HEK293 (cell line): ENCODE measurements around the gene ARHGEF2.

ENCODE experiments used
- EGR2 ChIP-seq: fragments of 450-650 bp; formaldehyde crosslinking; IDR thresholded peaks from 2 replicates; pipeline ENCODE4 v1.5.1; 2016; ENCODE audit warnings: low read depth, missing biosample characterization, missing genetic modification characterization
- IKZF3 ChIP-seq: fragments of 450-650 bp; IDR thresholded peaks from 2 replicates; pipeline ENCODE4 v1.5.0; 2018; ENCODE audit warnings: missing biosample characterization, mild to moderate bottlenecking, missing genetic modification characterization, moderate library complexity
- KLF7 ChIP-seq: fragments of 450-650 bp; formaldehyde crosslinking; IDR thresholded peaks from 2 replicates; pipeline ENCODE4 v1.5.1; 2016; ENCODE audit warnings: missing biosample characterization, missing genetic modification characterization, borderline replicate concordance
- MEIS1 ChIP-seq: sonication (generic); formaldehyde crosslinking; IDR thresholded peaks from 2 replicates; pipeline ENCODE4 v1.8.1; 2022; ENCODE audit warnings: missing genetic modification reagents, mild to moderate bottlenecking, borderline replicate concordance
- MYNN ChIP-seq: fragments of 450-650 bp; formaldehyde crosslinking; IDR thresholded peaks from 2 replicates; pipeline ENCODE4 v1.5.1; 2016; ENCODE audit warnings: missing biosample characterization, missing genetic modification characterization, borderline replicate concordance
- PRDM1 ChIP-seq: fragments of 450-650 bp; formaldehyde crosslinking; IDR thresholded peaks from 2 replicates; pipeline ENCODE4; 2016; ENCODE audit warnings: missing biosample characterization, missing genetic modification characterization
- SCRT2 ChIP-seq: fragments of 450-650 bp; formaldehyde crosslinking; IDR thresholded peaks from 2 replicates; pipeline ENCODE4 v1.5.1; 2016; ENCODE audit warnings: missing biosample characterization, missing genetic modification characterization
- SP3 ChIP-seq: fragments of 450-650 bp; formaldehyde crosslinking; IDR thresholded peaks from 2 replicates; pipeline ENCODE4 v1.5.1; 2016; ENCODE audit warnings: missing biosample characterization, missing genetic modification characterization
- ZBTB8A ChIP-seq: fragments of 450-650 bp; formaldehyde crosslinking; IDR thresholded peaks from 2 replicates; pipeline ENCODE4 v1.5.1; 2016; ENCODE audit warnings: missing biosample characterization, missing genetic modification characterization
- ZFHX2 ChIP-seq: fragments of 450-650 bp; formaldehyde crosslinking; conservative IDR thresholded peaks from 2 replicates; pipeline ENCODE4 v1.5.1; 2016; ENCODE audit warnings: missing biosample characterization, missing genetic modification characterization
- ZNF133 ChIP-seq: fragments of 450-650 bp; formaldehyde crosslinking; IDR thresholded peaks from 2 replicates; pipeline ENCODE4 v1.5.1; 2016; ENCODE audit warnings: missing biosample characterization, missing genetic modification characterization
- ZNF16 ChIP-seq: fragments of 450-650 bp; formaldehyde crosslinking; IDR thresholded peaks from 2 replicates; pipeline ENCODE4 v1.5.1; 2016; ENCODE audit warnings: low read depth, missing biosample characterization, missing genetic modification characterization
- ZNF175 ChIP-seq: fragments of 450-650 bp; formaldehyde crosslinking; IDR thresholded peaks from 2 replicates; pipeline ENCODE4 v1.5.1; 2016; ENCODE audit warnings: missing biosample characterization, missing genetic modification characterization
- ZNF184 ChIP-seq: fragments of 450-650 bp; IDR thresholded peaks from 2 replicates; pipeline ENCODE4 v1.5.1; 2018; ENCODE audit warnings: missing biosample characterization, mild to moderate bottlenecking, missing genetic modification characterization
- ZNF211 ChIP-seq: fragments of 450-650 bp; formaldehyde crosslinking; IDR thresholded peaks from 2 replicates; pipeline ENCODE4 v1.5.1; 2016; ENCODE audit warnings: low read depth, missing biosample characterization, missing genetic modification characterization
- ZNF214 ChIP-seq: fragments of 450-650 bp; formaldehyde crosslinking; IDR thresholded peaks from 2 replicates; pipeline ENCODE4 v1.5.1; 2017; ENCODE audit warnings: missing biosample characterization, mild to moderate bottlenecking, missing genetic modification characterization, borderline replicate concordance
- ZNF324 ChIP-seq: fragments of 450-650 bp; formaldehyde crosslinking; IDR thresholded peaks from 2 replicates; pipeline ENCODE4 v1.5.1; 2016; ENCODE audit warnings: missing biosample characterization, missing genetic modification characterization
- ZNF423 ChIP-seq: fragments of 450-650 bp; formaldehyde crosslinking; IDR thresholded peaks from 2 replicates; pipeline ENCODE4 v1.5.1; 2016; ENCODE audit warnings: missing biosample characterization, missing genetic modification characterization
- ZNF473 ChIP-seq: fragments of 450-650 bp; formaldehyde crosslinking; IDR thresholded peaks from 2 replicates; pipeline ENCODE4 v1.5.1; 2017; ENCODE audit warnings: missing biosample characterization, missing genetic modification characterization
- ZNF596 ChIP-seq: fragments of 450-650 bp; IDR thresholded peaks from 2 replicates; pipeline ENCODE4 v1.5.0; 2018; ENCODE audit warnings: missing biosample characterization, mild to moderate bottlenecking, missing genetic modification characterization, moderate library complexity
- ZNF624 ChIP-seq: fragments of 450-650 bp; formaldehyde crosslinking; IDR thresholded peaks from 2 replicates; pipeline ENCODE4 v1.5.1; 2017; ENCODE audit warnings: missing biosample characterization, missing genetic modification characterization
- ZNF660 ChIP-seq: fragments of 450-650 bp; IDR thresholded peaks from 2 replicates; pipeline ENCODE4 v1.5.1; 2018; ENCODE audit warnings: missing biosample characterization, mild to moderate bottlenecking, missing genetic modification characterization
- ZNF837 ChIP-seq: fragments of 450-650 bp; formaldehyde crosslinking; IDR thresholded peaks from 2 replicates; pipeline ENCODE4 v1.5.1; 2016; ENCODE audit warnings: missing biosample characterization, missing genetic modification characterization
- ZNF843 ChIP-seq: fragments of 450-650 bp; formaldehyde crosslinking; IDR thresholded peaks from 2 replicates; pipeline ENCODE4 v1.5.1; 2016; ENCODE audit warnings: missing biosample characterization, missing genetic modification characterization
- ZSCAN23 ChIP-seq: fragments of 450-650 bp; formaldehyde crosslinking; IDR thresholded peaks from 2 replicates; pipeline ENCODE4 v1.5.1; 2016; ENCODE audit warnings: missing biosample characterization, missing genetic modification characterization
- ZXDB ChIP-seq: fragments of 450-650 bp; formaldehyde crosslinking; IDR thresholded peaks from 2 replicates; pipeline ENCODE4 v1.5.1; 2016; ENCODE audit warnings: missing biosample characterization, missing genetic modification characterization
- TF ChIP-seq, protein P1 (sequence below): fragments of 450-650 bp; formaldehyde crosslinking; IDR thresholded peaks from 2 replicates; pipeline ENCODE4 v1.5.1; 2016; ENCODE audit warnings: missing biosample characterization, missing genetic modification characterization, low read depth
- TF ChIP-seq, protein P2 (sequence below): fragments of 450-650 bp; formaldehyde crosslinking; IDR thresholded peaks from 2 replicates; pipeline ENCODE4 v1.5.1; 2016; ENCODE audit warnings: missing biosample characterization, missing genetic modification characterization
- TF ChIP-seq, protein P3 (sequence below): fragments of 450-650 bp; formaldehyde crosslinking; IDR thresholded peaks from 2 replicates; pipeline ENCODE4 v1.5.1; 2016; ENCODE audit warnings: missing biosample characterization, missing genetic modification characterization
- TF ChIP-seq, protein P4 (sequence below): fragments of 450-650 bp; formaldehyde crosslinking; IDR thresholded peaks from 2 replicates; pipeline ENCODE4 v1.5.1; 2017; ENCODE audit warnings: missing biosample characterization, missing genetic modification characterization
- TF ChIP-seq, protein P5 (sequence below): fragments of 450-650 bp; formaldehyde crosslinking; IDR thresholded peaks from 2 replicates; pipeline ENCODE4 v1.5.1; 2016; ENCODE audit warnings: missing biosample characterization, missing genetic modification characterization

The ARHGEF2 gene

DNA sequence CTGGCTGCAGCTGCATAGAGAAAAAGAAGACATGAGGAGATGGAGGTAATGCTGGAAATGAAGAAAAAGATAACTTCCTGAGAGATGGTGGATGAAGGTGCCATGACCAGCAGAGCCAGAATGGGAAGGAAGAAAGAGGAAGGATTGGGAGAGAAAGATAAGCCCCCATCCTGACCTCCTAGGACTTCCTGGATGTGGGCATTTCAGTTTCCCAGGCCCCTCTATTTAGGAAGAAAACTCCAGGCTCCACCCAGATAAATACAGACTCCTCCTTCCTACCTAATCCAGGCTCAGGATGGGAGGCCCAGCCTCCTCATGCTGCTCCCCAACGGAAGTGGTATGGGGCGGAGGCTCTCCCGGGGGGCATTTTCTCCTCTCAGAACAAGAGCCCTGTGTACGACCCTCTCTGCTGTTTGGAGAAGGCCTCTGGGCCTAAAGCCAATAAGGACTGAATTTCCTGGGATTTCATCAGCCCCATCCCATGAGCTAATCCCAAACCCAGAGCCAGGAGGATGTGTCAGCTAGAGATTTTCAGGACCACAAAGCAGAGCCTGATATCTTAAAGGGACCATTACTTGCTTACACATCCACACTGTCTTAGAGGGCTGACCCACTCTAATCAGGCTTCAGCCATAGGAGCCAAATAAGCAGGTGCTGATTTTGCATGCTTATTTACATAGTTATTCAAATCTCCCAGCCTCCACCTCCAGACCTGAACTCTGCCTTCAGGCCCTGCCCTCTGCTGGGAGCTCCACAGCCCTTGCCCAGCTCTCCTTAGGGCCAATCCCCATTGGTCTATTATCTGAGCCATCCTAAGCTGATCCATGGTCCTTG lies 5.1 kb upstream of the ARHGEF2 start (continued):
- TF ChIP-seq PRDM1 (tag by site-specific recombination) (no peak), ZNF423 (tag by site-specific recombination) (no peak), SCRT2 (tag by site-specific recombination) (no peak), ZNF211 (no peak), ZNF837 (tag by site-specific recombination) (no peak), ZNF133 (tag by site-specific recombination) (no peak), ZNF596 (tag by site-specific recombination) (no peak), SP3 (tag by site-specific recombination) (peak; percentile 78), MYNN (tag by site-specific recombination) (no peak), ZFHX2 (tag by site-specific recombination) (no peak), EGR2 (no peak), ZBTB8A (tag by site-specific recombination) (peak; percentile 70), ZNF16 (tag by site-specific recombination) (no peak), ZNF624 (tag by site-specific recombination) (no peak), ZNF473 (tag by site-specific recombination) (no peak), ZNF324 (tag by site-specific recombination) (peak; percentile 87), KLF7 (tag by site-specific recombination) (no peak), ZNF214 (no peak), ZNF660 (tag by site-specific recombination) (peak; percentile 99), IKZF3 (tag by site-specific recombination) (peak; percentile 40; the same call in 1 of the 2 replicates), ZNF175 (no peak), ZNF184 (tag by site-specific recombination) (no peak), ZNF843 (0 out of 2 replicates have a peak, but pooled peaks have one; percentile 24), ZXDB (tag by site-specific recombination) (no peak), MEIS1 (CRISPR knock-in tag) (no peak), ZSCAN23 (tag by site-specific recombination) (no peak)
- TF ChIP-seq, protein P1, sequence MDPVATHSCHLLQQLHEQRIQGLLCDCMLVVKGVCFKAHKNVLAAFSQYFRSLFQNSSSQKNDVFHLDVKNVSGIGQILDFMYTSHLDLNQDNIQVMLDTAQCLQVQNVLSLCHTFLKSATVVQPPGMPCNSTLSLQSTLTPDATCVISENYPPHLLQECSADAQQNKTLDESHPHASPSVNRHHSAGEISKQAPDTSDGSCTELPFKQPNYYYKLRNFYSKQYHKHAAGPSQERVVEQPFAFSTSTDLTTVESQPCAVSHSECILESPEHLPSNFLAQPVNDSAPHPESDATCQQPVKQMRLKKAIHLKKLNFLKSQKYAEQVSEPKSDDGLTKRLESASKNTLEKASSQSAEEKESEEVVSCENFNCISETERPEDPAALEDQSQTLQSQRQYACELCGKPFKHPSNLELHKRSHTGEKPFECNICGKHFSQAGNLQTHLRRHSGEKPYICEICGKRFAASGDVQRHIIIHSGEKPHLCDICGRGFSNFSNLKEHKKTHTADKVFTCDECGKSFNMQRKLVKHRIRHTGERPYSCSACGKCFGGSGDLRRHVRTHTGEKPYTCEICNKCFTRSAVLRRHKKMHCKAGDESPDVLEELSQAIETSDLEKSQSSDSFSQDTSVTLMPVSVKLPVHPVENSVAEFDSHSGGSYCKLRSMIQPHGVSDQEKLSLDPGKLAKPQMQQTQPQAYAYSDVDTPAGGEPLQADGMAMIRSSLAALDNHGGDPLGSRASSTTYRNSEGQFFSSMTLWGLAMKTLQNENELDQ: no peak
- TF ChIP-seq, protein P2, sequence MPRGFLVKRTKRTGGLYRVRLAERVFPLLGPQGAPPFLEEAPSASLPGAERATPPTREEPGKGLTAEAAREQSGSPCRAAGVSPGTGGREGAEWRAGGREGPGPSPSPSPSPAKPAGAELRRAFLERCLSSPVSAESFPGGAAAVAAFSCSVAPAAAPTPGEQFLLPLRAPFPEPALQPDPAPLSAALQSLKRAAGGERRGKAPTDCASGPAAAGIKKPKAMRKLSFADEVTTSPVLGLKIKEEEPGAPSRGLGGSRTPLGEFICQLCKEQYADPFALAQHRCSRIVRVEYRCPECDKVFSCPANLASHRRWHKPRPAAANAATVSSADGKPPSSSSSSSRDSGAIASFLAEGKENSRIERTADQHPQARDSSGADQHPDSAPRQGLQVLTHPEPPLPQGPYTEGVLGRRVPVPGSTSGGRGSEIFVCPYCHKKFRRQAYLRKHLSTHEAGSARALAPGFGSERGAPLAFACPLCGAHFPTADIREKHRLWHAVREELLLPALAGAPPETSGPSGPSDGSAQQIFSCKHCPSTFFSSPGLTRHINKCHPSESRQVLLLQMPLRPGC (tag by site-specific recombination): no peak
- TF ChIP-seq, protein P3, sequence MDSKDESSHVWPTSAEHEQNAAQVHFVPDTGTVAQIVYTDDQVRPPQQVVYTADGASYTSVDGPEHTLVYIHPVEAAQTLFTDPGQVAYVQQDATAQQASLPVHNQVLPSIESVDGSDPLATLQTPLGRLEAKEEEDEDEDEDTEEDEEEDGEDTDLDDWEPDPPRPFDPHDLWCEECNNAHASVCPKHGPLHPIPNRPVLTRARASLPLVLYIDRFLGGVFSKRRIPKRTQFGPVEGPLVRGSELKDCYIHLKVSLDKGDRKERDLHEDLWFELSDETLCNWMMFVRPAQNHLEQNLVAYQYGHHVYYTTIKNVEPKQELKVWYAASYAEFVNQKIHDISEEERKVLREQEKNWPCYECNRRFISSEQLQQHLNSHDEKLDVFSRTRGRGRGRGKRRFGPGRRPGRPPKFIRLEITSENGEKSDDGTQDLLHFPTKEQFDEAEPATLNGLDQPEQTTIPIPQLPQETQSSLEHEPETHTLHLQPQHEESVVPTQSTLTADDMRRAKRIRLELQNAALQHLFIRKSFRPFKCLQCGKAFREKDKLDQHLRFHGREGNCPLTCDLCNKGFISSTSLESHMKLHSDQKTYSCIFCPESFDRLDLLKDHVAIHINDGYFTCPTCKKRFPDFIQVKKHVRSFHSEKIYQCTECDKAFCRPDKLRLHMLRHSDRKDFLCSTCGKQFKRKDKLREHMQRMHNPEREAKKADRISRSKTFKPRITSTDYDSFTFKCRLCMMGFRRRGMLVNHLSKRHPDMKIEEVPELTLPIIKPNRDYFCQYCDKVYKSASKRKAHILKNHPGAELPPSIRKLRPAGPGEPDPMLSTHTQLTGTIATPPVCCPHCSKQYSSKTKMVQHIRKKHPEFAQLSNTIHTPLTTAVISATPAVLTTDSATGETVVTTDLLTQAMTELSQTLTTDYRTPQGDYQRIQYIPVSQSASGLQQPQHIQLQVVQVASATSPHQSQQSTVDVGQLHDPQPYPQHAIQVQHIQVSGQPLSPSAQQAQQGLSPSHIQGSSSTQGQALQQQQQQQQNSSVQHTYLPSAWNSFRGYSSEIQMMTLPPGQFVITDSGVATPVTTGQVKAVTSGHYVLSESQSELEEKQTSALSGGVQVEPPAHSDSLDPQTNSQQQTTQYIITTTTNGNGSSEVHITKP (tag by site-specific recombination): peak; percentile 94
- TF ChIP-seq, protein P4, sequence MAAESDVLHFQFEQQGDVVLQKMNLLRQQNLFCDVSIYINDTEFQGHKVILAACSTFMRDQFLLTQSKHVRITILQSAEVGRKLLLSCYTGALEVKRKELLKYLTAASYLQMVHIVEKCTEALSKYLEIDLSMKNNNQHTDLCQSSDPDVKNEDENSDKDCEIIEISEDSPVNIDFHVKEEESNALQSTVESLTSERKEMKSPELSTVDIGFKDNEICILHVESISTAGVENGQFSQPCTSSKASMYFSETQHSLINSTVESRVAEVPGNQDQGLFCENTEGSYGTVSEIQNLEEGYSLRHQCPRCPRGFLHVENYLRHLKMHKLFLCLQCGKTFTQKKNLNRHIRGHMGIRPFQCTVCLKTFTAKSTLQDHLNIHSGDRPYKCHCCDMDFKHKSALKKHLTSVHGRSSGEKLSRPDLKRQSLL (tag by site-specific recombination): peak; percentile 20; the same call in 1 of the 2 replicates
- TF ChIP-seq, protein P5, sequence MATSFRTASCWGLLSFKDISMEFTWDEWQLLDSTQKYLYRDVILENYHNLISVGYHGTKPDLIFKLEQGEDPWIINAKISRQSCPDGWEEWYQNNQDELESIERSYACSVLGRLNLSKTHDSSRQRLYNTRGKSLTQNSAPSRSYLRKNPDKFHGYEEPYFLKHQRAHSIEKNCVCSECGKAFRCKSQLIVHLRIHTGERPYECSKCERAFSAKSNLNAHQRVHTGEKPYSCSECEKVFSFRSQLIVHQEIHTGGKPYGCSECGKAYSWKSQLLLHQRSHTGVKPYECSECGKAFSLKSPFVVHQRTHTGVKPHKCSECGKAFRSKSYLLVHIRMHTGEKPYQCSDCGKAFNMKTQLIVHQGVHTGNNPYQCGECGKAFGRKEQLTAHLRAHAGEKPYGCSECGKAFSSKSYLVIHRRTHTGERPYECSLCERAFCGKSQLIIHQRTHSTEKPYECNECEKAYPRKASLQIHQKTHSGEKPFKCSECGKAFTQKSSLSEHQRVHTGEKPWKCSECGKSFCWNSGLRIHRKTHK (tag by site-specific recombination): no peak
